CD4-positive, alpha-beta T cell treated with Interleukin-10 for 1 hour (primary cell): ENCODE measurements around the gene RBM42.
"Not testable (repeated sequence)": the region's sequence is repeated elsewhere in the genome, so short reads cannot be mapped to it uniquely, and the experiment has no call there.

Source experiments
- DNase-seq: peaks from one replicate; pipeline ENCODE4 v3.0.0-alpha.2; 2020

Gene RBM42

DNA sequence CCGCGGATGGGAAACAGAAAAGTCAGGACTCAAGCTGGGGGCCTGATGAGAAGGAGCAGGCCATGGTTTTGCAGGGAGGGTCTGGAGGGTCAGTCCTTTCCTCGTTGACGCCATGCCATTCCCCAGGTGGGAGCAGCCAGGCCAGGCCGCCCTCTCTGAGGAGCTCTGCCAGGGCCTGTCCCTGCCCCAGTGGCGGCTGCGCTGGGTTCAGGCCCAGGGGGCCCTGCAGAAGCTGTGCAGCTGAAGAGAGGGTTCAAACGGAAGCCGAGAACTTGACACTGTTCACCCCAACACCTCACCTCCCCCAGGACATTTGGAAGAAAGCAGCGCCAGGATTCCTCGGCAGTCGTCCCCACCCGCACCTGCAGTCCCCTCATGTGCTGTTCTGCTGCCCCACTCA, 6.1 kb upstream of the RBM42 start:
- no peak for DNase-seq

DNA sequence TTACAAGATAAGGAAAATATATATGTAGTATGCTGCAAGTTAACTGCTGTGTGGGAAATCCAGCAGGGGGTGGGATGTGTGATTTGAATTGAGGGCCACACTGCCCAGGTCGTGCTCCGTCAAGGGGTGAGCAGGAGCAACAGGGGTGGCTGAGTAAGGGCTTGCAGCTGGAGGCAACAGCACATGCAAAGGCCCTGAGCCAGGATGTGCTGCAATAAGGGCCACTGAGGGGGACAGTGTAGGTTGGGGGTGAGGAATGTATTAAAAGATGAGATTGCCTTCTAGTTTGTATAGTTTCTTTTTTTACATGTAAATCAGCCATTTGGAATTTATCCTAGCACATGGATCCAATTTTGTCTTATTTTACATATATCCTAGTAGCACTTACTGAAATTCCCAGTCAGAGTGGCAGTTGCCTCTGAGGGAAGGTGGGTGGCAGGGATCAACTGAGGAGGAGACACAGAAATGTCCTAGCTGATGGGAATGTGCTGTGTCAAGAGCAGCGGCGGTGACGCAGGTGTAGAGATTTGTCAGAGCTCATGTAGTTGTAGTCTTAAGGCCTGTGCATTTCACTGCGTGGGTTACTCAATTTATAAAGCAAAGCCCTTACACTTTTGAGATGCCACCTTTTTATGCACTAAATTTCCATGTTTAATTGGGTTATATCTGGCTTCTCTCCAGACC, 5.4 kb upstream of the RBM42 start:
- DNase-seq: no peak

DNA sequence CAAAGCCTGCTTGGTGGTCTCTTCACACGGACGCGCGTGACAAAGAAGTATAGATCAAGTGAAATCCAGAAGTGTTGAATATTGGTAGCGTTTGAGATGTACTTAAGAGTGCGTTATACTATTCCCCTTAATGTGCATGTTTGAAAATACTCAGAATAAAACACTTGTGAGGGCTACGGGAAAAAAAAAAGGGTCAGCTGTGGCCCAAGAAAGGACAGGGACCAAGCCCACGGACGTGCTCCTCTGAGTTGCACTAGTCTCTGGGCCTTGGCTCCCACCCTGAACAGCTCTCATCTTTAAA, 622 bp upstream of the RBM42 start:
- DNase-seq: no peak

DNA sequence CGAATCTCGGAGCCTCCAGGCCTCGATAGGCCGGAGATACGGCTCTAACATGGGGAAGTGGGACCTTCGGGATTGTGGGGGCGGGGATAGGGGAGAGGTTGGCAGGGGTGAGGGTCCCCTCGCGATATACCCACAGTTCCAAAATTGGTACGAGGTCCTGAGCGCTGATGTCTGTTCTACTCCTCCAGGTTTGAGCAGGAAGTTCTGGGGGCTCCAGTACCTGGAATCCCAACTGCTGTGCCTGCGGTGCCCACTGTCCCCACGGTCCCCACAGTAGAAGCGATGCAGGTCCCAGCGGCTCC, 447 bp downstream of the RBM42 start:
- no peak for DNase-seq

DNA sequence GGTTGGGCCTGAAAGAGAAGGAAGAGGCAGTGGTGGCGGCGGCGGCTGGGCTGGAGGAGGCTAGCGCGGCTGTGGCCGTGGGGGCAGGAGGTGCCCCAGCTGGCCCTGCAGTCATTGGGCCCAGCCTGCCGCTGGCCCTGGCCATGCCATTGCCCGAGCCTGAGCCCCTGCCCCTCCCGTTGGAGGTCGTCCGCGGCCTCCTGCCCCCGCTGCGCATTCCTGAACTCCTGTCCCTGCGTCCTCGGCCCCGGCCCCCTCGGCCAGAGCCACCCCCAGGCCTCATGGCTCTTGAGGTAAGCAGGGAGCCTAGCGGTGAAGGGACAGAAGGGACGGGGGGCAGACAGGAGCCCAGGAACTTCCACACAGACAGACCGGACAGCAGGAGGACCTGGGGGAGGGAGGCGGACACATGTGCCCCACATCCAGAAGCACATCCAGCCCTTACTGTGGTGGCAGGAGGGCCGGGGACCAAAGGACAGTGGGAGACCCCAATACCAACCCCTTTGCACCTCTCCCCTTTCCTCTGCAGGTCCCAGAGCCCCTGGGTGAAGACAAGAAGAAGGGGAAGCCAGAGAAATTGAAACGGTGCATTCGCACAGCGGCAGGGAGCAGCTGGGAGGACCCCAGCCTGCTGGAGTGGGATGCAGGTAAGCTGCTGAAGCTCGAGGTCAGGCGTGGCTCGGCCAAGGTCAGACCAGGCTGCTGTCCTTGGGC, 5.0 kb downstream of the RBM42 start:
- DNase-seq: no peak

DNA sequence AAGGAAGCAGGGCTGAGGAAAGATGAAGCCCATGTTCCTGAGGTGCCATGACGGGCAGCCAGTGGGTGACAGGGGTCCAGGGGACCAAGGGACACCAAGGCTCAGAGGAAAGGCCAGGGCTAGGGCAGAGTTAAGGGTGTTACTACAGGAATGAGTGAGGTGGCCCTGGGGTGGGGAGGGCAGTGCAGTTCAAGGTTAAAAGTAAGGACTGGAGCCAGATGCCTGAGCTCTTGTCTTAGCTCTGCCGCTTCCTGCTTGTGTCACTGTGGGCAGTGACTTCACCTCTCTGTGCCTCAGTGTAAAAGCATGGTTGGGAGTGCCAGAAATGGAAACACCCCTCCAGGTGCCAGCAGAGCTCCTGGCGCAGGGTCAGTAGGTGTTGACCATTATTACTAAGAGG, 7.8 kb downstream of the RBM42 start:
- no peak for DNase-seq

DNA sequence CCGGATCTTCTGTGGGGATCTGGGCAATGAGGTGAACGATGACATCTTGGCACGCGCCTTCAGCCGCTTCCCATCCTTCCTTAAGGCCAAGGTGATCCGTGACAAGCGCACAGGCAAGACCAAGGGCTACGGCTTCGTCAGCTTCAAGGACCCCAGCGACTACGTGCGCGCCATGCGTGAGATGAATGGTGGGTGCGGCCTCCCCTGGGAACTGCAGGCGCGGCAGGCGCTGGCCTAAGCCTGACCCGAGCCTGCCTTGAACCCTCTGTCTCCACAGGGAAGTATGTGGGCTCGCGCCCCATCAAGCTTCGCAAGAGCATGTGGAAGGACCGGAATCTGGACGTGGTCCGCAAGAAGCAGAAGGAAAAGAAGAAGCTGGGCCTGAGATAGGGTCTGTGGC, 8.3 kb downstream of the RBM42 start:
- DNase-seq: no peak

DNA sequence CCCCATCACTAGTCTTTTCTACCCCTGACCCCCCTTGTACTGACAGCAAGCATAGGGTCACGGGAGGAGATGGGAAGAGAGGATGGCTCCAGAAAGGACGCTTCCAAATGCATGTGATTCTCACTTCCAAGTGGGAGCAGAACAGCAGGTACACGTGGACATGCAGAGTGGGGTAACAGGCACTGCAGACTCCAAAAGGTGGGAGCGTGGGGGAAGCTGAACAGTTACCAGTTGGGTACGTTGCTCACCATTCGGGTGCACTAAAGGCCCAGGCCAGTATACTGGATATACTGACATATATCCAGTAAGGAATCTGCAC, 10.4 kb downstream of the RBM42 start:
- DNase-seq: no peak

DNA sequence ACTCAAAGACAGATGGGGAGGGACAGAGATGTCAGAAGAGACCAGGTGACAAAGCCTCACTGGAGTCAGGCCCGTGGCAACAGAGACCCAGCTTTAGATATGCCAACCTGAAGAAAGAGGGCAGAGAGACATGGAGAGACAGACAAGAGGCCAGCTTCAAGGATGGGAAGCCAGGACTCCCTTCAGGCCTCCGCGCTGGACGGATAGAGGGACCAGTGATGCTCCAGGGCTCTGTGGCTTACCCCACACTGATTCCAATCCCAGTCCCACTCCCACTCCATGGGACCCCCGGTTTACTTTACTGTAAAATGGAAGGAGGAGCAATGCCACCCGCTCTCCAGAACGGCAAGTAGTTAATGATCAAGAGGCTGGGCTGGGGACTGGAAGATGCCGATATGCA, 11.0 kb downstream of the RBM42 start:
- no peak for DNase-seq

DNA sequence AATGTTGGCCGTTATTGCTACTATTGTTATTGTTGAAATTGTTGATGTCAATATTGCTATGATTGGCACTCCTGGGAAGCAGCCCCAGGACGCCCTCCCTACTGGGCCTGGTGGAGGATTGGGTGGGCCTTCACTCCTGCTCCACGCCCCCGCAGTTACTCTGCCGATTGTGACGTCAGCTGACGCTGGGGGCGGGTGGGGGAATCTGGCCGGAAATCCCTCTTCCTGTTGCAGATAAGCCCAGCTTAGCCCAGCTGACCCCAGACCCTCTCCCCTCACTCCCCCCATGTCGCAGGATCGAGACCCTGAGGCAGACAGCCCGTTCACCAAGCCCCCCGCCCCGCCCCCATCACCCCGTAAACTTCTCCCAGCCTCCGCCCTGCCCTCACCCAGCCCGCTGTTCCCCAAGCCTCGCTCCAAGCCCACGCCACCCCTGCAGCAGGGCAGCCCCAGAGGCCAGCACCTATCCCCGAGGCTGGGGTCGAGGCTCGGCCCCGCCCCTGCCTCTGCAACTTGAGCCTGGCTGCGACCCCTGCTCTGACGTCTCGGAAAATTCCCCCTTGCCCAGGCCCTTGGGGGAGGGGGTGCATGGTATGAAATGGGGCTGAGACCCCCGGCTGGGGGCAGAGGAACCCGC, 12.8 kb downstream of the RBM42 start, which contains the start of gene ETV2:
Gene ETV2, plus strand, starts transcription at position 231 of the 637 bp plus-strand sequence. CDS start 716 bp downstream, outside the sequence.
- peak; percentile 63 for DNase-seq

DNA sequence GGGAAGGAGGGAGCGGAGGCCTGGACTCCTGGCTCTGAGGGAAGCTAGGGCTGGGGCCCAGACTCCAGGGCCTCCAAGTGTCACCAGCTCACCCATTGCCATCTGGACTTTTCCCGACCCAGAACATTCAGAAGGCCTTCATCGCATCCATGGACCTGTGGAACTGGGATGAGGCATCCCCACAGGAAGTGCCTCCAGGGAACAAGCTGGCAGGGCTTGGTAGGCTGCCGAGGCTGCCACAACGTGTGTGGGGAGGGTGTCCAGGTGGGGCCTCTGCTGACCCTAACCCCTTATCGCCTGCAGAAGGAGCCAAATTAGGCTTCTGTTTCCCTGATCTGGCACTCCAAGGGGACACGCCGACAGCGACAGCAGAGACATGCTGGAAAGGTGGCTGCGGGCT, 13.5 kb downstream of the RBM42 start:
- no peak for DNase-seq

DNA sequence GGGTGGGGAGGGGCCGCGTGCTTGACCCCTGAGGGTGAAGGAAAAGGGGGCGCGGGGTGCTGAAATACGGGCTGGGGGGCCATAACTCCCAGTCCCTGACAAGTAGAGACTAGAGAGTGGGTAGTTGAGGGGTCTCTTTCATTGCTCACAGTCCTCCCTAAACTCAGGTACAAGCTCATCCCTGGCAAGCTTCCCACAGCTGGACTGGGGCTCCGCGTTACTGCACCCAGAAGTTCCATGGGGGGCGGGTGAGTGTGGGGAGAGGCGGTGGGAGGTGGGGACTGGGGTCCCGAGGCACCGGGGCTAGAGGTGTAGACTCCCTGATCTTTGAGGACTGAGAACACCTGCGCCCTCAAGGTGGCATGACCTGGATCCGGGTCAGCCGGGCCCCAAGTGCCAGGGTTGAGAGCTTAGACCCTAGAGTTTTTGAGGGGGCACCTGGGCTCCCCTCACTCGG, 14.0 kb downstream of the RBM42 start:
- no peak for DNase-seq

DNA sequence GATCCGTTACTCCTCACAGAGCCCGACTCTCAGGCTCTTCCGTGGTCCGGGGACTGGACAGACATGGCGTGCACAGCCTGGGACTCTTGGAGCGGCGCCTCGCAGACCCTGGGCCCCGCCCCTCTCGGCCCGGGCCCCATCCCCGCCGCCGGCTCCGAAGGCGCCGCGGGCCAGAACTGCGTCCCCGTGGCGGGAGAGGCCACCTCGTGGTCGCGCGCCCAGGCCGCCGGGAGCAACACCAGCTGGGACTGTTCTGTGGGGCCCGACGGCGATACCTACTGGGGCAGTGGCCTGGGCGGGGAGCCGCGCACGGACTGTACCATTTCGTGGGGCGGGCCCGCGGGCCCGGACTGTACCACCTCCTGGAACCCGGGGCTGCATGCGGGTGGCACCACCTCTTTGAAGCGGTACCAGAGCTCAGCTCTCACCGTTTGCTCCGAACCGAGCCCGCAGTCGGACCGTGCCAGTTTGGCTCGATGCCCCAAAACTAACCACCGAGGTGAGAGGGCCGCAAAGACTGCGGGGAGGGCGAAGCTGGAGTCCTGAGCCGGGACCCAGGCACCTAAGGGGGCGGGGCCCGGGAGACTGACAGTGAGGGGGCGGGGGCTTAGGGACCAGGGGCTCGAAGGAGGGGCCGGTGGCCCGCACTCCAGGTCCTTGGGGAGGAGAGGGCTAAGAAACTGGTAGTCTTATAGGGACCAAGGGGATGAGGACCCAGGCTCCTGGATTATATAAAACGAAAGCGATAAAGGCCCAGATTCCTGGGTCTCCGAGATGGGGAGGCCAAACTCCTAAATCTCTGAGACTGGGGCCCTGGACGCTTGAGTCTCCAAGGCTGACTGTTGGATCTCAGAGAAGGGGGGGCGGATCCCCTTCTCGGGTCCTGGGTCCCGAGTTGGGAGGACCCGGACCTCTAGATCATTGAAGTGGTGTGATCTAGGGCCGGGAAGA, 14.7 kb downstream of the RBM42 start:
- DNase-seq: peak; percentile 87

DNA sequence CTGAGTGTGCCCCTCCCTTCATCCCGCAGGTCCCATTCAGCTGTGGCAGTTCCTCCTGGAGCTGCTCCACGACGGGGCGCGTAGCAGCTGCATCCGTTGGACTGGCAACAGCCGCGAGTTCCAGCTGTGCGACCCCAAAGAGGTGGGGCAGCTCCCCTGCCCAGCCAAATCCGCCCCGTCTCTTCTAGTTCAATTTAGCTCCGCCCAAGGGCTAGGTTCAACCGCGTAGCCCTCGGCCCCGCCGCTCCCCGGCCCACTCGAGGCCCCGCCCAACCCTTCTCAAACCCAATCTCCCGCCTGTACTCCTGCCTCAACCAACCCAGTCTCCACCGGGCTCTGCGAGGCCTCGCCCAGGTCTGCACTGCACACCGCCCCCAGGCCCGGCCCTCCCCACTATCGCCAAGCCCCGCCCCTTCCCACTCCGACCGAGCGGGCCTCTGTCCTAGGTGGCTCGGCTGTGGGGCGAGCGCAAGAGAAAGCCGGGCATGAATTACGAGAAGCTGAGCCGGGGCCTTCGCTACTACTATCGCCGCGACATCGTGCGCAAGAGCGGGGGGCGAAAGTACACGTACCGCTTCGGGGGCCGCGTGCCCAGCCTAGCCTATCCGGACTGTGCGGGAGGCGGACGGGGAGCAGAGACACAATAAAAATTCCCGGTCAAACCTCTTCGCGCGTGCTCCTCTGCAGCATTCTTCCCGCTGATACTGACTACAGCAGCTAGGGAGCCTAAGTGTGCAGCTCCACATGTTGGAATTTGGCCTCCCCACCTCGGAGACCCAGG, 15.6 kb downstream of the RBM42 start:
- peak; percentile 98 for DNase-seq

DNA sequence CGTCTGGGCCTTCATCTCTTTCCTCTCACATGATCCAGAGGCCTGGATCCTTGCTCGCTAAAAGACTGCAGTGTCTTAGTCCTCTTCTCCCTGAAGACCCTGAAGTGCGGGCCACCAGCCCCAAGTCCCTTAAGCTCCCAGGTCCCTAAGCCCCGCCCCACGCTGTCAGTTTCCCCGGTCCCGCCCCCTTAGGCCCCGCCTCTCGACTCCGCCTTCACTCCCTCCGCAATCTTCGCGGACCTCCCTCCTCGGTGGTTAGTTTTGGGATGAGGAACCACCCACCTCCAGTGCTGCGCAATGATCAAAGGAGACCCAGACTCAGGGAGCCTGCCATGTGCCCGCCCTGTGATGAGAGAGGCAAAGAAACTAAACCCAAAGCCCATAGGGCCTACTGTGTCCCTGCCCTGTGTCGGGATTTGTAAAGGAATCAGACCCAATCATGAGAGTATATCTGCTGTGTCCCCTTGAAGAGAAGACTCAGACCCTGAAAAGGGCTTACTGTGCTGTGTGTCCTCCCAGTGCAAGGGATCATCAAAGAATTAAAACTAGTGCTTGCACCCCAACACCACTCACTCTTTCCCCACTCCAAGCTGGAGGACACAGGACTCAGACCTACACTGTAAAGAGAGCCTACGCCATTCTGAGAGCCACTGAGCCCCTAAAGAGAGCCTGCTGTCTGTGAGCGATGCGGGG, 16.3 kb downstream of the RBM42 start:
- DNase-seq: peak; percentile 77

DNA sequence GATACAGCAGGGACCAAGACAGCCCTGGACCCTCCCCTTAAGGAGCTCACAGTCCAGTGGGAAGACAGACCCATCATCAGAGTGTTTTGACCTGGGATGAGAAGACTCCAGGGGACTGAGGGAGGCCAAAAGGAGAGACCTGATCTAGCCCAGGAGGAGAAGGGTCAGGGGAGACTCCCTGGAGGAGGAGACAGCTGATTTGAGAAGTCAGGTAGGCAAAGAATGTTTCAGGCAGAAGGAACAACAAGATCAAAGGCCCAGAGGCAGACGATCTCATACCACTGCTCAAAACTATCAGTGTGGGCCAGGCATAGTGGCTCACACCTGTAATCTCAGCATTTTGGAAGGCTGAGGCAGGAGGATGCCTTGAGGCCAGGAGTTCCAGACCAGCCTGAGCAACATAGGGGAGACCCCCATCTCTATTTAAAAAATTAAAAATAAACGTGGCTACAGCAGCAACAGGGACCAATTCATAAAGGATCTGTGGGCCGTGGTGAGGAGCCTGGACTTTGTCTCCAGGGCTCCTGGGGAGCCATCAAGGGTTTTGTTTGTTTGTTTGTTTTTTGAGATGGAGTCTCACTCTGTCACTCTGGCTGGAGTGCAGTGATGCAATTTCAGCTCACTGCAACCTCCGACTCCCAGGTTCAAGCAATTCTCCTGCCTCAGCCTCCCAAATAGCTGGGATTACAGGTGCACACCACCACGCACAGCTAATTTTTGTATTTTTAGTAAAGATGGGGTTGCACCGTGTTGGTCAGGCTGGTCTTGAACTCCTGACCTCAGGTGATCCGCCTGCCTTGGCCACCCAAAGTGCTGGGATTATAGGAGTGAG, 17.1 kb downstream of the RBM42 start:
- no peak for DNase-seq

DNA sequence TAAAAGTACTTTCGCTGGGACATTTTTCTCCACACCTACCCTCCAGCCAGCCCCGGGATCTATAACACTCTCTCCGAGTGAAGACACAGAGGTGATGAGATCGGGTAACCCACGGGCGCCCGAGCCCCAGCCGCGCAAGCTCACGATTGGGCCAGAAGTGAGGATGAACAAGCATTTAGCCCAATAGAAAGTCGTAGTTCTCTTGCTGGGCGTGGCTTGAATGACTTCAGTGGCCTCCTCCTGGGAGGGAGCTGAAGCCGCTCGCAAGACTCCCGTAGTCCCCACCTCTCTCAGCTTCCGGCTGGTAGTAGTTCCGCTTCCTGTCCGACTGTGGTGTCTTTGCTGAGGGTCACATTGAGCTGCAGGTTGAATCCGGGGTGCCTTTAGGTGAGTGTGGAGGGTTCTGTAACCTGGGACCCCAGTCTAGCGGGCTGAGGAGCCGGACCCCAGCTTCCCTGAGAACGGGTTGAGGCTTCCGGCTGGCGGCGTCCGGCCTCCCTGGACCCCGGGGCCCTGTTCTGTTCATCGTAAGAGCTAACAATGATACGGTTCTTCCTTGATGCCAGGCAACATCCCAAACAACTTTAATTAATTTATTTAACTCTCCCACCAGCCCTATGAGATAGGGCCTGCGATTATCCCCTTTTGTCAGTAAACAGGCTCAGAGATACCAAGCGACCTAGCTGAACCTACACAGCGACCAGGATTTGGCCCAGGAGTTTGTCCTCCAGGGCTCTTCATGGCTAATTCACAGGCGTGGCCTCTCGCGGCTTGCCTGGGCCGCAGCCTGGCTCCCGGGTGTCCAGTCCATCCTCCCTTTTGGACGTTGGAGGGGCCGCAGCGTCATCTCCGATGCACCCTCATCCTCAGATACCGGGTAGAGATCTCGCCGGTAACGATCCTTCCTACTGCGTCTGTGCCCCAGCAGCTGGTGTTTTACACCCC, 19.5 kb downstream of the RBM42 start, which contains the start of gene COX6B1:
Gene COX6B1, plus strand, starts transcription at position 307 of the 945 bp plus-strand sequence. CDS start 2,921 bp downstream, outside the sequence.
- DNase-seq: peak; percentile 96

DNA sequence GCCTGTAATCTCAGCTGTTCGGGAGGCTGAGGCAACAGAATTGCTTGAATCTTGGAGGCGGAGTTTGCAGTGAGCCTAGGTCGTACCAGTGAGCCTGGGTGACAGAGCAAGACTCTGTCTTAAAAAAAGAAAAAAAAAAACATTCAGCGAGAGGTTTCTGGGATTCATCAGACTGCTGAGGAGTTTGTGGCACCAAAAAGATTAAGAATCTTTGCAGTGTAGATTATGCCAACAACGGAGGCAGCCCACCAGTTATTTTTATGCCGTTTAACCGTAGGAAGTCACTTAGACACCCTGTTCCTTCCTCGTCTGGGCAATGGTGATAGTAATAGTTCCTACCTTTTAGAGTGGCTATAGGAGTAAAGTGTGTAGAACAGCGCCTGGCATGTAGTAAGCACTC, 21.7 kb downstream of the RBM42 start:
- DNase-seq: no peak

DNA sequence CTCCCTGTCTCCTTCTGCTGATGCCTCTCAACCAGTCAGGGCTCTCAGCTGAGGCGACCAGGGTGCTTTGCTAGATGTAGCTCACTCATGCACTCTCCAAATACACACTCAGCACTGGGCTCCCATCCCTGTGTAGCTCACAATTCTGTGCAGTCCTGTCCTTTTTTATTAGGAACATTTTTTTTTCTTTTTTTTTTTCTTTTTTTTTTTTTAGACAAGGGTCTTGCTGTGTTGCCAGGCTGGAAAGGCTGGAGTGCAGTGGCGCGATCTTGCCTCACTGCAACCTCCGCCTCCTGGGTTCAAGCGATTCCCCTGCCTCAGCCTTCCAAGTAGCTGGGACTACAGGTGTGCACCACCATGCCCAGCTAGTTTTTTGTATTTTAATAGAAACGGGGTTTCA, 26.0 kb downstream of the RBM42 start:
- DNase-seq: not testable (repeated sequence)

DNA sequence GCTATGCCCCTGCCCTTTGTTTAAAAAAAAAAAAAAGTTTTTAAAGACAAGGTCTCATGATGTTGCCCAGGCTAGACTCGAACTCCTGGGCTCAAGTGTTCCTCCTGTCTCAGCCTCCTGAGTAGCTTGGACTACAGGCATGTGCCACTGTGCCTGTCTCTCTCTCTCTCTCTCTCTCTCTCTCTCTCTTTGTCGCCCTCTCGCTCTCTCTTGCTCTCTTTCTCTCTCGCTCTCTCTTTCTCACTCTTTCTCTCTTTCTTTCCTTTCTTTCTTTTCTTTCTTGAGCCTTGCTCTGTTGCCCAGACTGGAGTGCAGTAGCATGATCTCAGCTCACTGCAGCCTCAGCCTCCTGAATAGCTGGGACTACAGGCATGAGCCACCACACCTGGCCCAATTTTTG, 26.8 kb downstream of the RBM42 start:
- DNase-seq: no peak
